Neuronal stem cell (in vitro differentiated cells): ENCODE measurements around the gene CD300LB.

Source experiments
- DNase-seq: peaks from one replicate; pipeline ENCODE4 v3.0.0-alpha.2; 2013; ENCODE audit warnings: low spot score
- H2AFZ ChIP-seq: one replicate; pipeline ENCODE4 v1.6.1; 2013; ENCODE audit warnings: mild to moderate bottlenecking, low read length, inconsistent platforms
- H2AK5ac ChIP-seq: 2 replicates; pipeline ENCODE4 v1.6.1; 2013; ENCODE audit warnings: low read depth, mild to moderate bottlenecking, inconsistent platforms, low read length, moderate library complexity, mixed read lengths
- H2BK120ac ChIP-seq: 2 replicates; pipeline ENCODE4 v1.6.1; 2013; ENCODE audit warnings: low read depth, mild to moderate bottlenecking, inconsistent platforms, low read length, moderate library complexity, mixed read lengths
- H2BK12ac ChIP-seq: one replicate; pipeline ENCODE4 v1.6.1; 2013; ENCODE audit warnings: low read length, inconsistent platforms
- H2BK15ac ChIP-seq: 2 replicates; pipeline ENCODE4 v1.6.1; 2013; ENCODE audit warnings: mild to moderate bottlenecking, low read length, inconsistent platforms, mixed read lengths
- H2BK5ac ChIP-seq: one replicate; pipeline ENCODE4 v1.6.1; 2013; ENCODE audit warnings: inconsistent platforms, mild to moderate bottlenecking, low read length, moderate library complexity
- H3K14ac ChIP-seq: one replicate; pipeline ENCODE4 v1.6.1; 2013; ENCODE audit warnings: low read length, inconsistent platforms
- H3K18ac ChIP-seq: 2 replicates; pipeline ENCODE4 v1.6.1; 2013; ENCODE audit warnings: low read length, inconsistent platforms
- H3K23ac ChIP-seq: 2 replicates; pipeline ENCODE4 v1.6.1; 2013; ENCODE audit warnings: low read depth, mild to moderate bottlenecking, mixed read lengths, low read length, inconsistent platforms; ENCODE audit not compliant: poor library complexity
- H3K27ac ChIP-seq: replicated peaks from 3 replicates; pipeline ENCODE4 v1.5.1; 2013; ENCODE audit warnings: low read length, inconsistent platforms
- H3K27me3 ChIP-seq, 3 experiments: 2 replicates each; pipeline ENCODE4 v1.6.1; 2013; ENCODE audit warnings: low read length in 3 of 3, mild to moderate bottlenecking in 2 of 3, inconsistent platforms in 1 of 3, low read depth in 1 of 3, mixed read lengths in 1 of 3, moderate library complexity in 1 of 3; ENCODE audit not compliant: control insufficient read depth in 3 of 3, insufficient read depth in 3 of 3
- H3K36me3 ChIP-seq, 2 donors: replicated peaks in 1 of 2; 2 replicates each; pipeline ENCODE4 v1.6.1; 2013; ENCODE audit warnings: low read length in 2 of 2; ENCODE audit not compliant: control insufficient read depth in 2 of 2, insufficient read depth in 2 of 2
- H3K4ac ChIP-seq: 2 replicates; pipeline ENCODE4 v1.6.1; 2013; ENCODE audit warnings: inconsistent platforms, mild to moderate bottlenecking, low read length, moderate library complexity
- H3K4me1 ChIP-seq, 2 donors: 1 replicate in 1 of 2; 2 replicates in 1 of 2; pipeline ENCODE4 v1.6.1; 2013; ENCODE audit warnings: low read length in 2 of 2, low read depth in 1 of 2; ENCODE audit not compliant: control insufficient read depth in 2 of 2, insufficient read depth in 1 of 2
- H3K4me2 ChIP-seq: one replicate; pipeline ENCODE4 v1.6.1; 2013; ENCODE audit warnings: mild to moderate bottlenecking, low read length, inconsistent platforms; ENCODE audit not compliant: insufficient read depth, poor library complexity, severe bottlenecking
- H3K4me3 ChIP-seq, 2 donors: 2 replicates each; pipeline ENCODE4 v1.5.1; 2013; ENCODE audit warnings: low read length in 2 of 2, mild to moderate bottlenecking in 2 of 2, inconsistent platforms in 1 of 2, moderate library complexity in 1 of 2
- H3K79me1 ChIP-seq: one replicate; pipeline ENCODE4 v1.6.1; 2013; ENCODE audit warnings: low read depth, mild to moderate bottlenecking, inconsistent platforms, low read length, moderate library complexity
- H3K9ac ChIP-seq: one replicate; pipeline ENCODE4 v1.6.1; 2013; ENCODE audit warnings: mild to moderate bottlenecking, low read depth, low read length, inconsistent platforms; ENCODE audit not compliant: poor library complexity
- H3K9me3 ChIP-seq, 2 donors: replicated peaks in 1 of 2; 2 replicates each; pipeline versions ENCODE3 to v1.6.1; 2013; ENCODE audit warnings: low read length in 2 of 2, mild to moderate bottlenecking in 2 of 2, inconsistent platforms in 1 of 2, low read depth in 1 of 2, mixed read lengths in 1 of 2, moderate library complexity in 1 of 2; ENCODE audit not compliant: control insufficient read depth in 2 of 2, insufficient read depth in 1 of 2
- H4K8ac ChIP-seq: one replicate; pipeline ENCODE4 v1.6.1; 2013; ENCODE audit warnings: low read depth, mild to moderate bottlenecking, inconsistent platforms, low read length, moderate library complexity
- H4K91ac ChIP-seq: one replicate; pipeline ENCODE4 v1.6.1; 2013; ENCODE audit warnings: low read length, low read depth, mild to moderate bottlenecking, inconsistent platforms; ENCODE audit not compliant: poor library complexity
- WGBS, 2 donors: extraction: QIAGEN DNeasy Blood & Tissue Kit; methylation state at CpG; one replicate each; pipeline ENCODE4 v1.1.7; 2013; ENCODE audit warnings: missing lambda C conversion rate in 2 of 2, mixed read lengths in 1 of 2; ENCODE audit not compliant: insufficient read length in 2 of 2, insufficient replicate concordance in 1 of 2; ENCODE audit errors: extremely low coverage in 2 of 2; 5-methylcytosine and 5-hydroxymethylcytosine counted together

The CD300LB gene

DNA sequence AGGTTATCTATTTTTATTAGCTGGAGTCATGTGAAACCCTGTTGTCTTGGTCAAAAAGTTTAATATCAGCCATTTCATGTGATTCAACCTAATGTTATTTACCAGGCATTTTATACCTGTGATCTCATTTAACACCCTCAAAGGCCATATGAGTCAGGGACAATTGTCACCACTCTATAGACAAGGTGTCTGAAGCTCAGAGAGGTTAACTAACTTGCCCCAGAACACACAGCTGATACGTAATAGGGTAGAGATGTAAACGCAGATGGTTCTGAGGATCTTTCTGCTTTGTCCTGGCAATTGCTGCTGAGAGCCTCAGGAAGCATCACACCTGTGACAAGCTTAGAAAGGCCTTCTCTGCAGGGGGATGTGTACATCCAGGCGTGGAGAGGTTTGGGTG, 59.9 kb downstream of the CD300LB start:
- Histone ChIP-seq H2AK5ac (no peak overlapping the region), H3K27me3 (peaks cover 3 to 13% (median 10%) of the 10 kb centered on the region in 3 experiments), H2BK12ac (no peak overlapping the region), H3K14ac (no peak overlapping the region), H3K4ac (no peak overlapping the region), H3K4me2 (no peak overlapping the region), H2BK120ac (no peak overlapping the region), H3K36me3 (no peaks in the 10 kb centered on the region), H4K91ac (no peak overlapping the region), H3K4me1 (peaks cover 0 to 8% of the 10 kb centered on the region in 2 donors), H3K18ac (no peak overlapping the region), H2BK15ac (no peak overlapping the region), H3K27ac (no peak overlapping the region), H3K23ac (no peak overlapping the region), H3K79me1 (no peaks in the 10 kb centered on the region), H3K4me3 (no peak overlapping the region), H4K8ac (no peak overlapping the region), H3K9ac (no peak overlapping the region), H2BK5ac (no peak overlapping the region), H3K9me3 (peaks cover 2 to 9% of the 10 kb centered on the region in 2 donors), H2AFZ (no peak overlapping the region)
- no peak for DNase-seq
- no CpG with 5 or more reads among the region's 3 CpGs for WGBS, 2 donors
